ENCODE results near the gene SUPT20HL1. TPM values are rescaled to one million over a fixed set of nuclear protein-coding genes. Genes with fewer than 3 reads are reported as not detected.

SUPT20HL1 gene
- total RNA-seq, result under 0.01 and 0.14 TPM in 2 replicates

GRCh38 chrX:24360272-24360671 lies at the start of gene SUPT20HL1:
Gene SUPT20HL1 (plus strand): TSS chrX:24360639. CDS start chrX:24362761, 2,122 bp downstream.

GRCh38 chrX:24314019-24314635 lies 46.3 kb upstream of the SUPT20HL1 start, which contains the start of gene SUPT20HL2:
Gene SUPT20HL2 (minus strand): TSS chrX:24314069. CDS start chrX:24313315, 754 bp downstream.

Other genes with a start within 250 kb of the SUPT20HL1 start
- gene ZFX, start 210.9 kb upstream of the SUPT20HL1 start, total RNA-seq, result 51.9 and 53.2 TPM in 2 replicates
- gene SUPT20HL2, start 46.6 kb upstream of the SUPT20HL1 start, total RNA-seq, result 0.28 TPM in 1 of 2 replicates, not detected in the other
- gene PDK3, start 104.6 kb downstream of the SUPT20HL1 start, total RNA-seq, result 12.8 and 15.3 TPM in 2 replicates